HCT116 (cell line): ENCODE measurements around the gene LEKR1. TPM values are rescaled to one million over a fixed set of nuclear protein-coding genes. Genes with fewer than 3 reads are reported as not detected.

Source experiments
- CEBPB ChIP-seq: IDR thresholded peaks from 2 replicates; pipeline ENCODE4 v1.6.1; 2012; ENCODE audit warnings: low read depth
- CTCF ChIP-seq, 3 experiments: fragments of 200-600 bp in 1 of 3; sonication (generic) in 1 of 3; IDR thresholded peaks in 2 of 3; conservative IDR thresholded peaks in 1 of 3; 2 replicates each; pipeline ENCODE4 v1.5.1; 2012 to 2017; ENCODE audit warnings: low read depth in 2 of 3, low read length in 2 of 3, antibody characterized with exemption in 1 of 3, borderline replicate concordance in 1 of 3, control low read depth in 1 of 3, mild to moderate bottlenecking in 1 of 3, mixed read lengths in 1 of 3, mixed run types in 1 of 3, moderate library complexity in 1 of 3; ENCODE audit not compliant: insufficient read depth in 1 of 3
- EGR1 ChIP-seq: IDR thresholded peaks from 2 replicates; pipeline ENCODE4 v1.6.1; 2012; ENCODE audit warnings: low read depth
- ELF1 ChIP-seq: IDR thresholded peaks from 2 replicates; pipeline ENCODE4 v1.6.1; 2012; ENCODE audit warnings: low read depth, borderline replicate concordance
- EZH2 ChIP-seq: fragments of 200-600 bp; sonication (generic); IDR thresholded peaks from 2 replicates; pipeline ENCODE4 v1.6.1; 2017; ENCODE audit warnings: antibody characterized with exemption, mixed run types
- EZH2phosphoT487 ChIP-seq: fragments of 200-600 bp; IDR thresholded peaks from 2 replicates; pipeline ENCODE4 v1.6.1; 2018; ENCODE audit warnings: antibody characterized with exemption, borderline replicate concordance
- JUND ChIP-seq: IDR thresholded peaks from 2 replicates; pipeline ENCODE4 v1.6.1; 2012
- POLR2AphosphoS5 ChIP-seq: IDR thresholded peaks from 2 replicates; pipeline ENCODE4 v1.6.1; 2011; ENCODE audit warnings: mild to moderate bottlenecking, low read depth, low read length, moderate library complexity
- RAD21 ChIP-seq: IDR thresholded peaks from 2 replicates; pipeline ENCODE4 v1.6.1; 2012; ENCODE audit warnings: low read depth, mild to moderate bottlenecking
- REST ChIP-seq: IDR thresholded peaks from 2 replicates; pipeline ENCODE4 v1.6.1; 2012; ENCODE audit warnings: low read depth
- SIN3A ChIP-seq: IDR thresholded peaks from 2 replicates; pipeline ENCODE4 v1.6.1; 2012; ENCODE audit warnings: low read depth
- SP1 ChIP-seq: IDR thresholded peaks from 2 replicates; pipeline ENCODE4 v1.6.1; 2012; ENCODE audit warnings: low read depth
- SRF ChIP-seq: IDR thresholded peaks from 2 replicates; pipeline ENCODE4 v1.6.1; 2012; ENCODE audit warnings: low read depth
- ZFX ChIP-seq: fragments of 450-650 bp; IDR thresholded peaks from 2 replicates; pipeline ENCODE4 v1.6.1; 2017
- ZNF274 ChIP-seq: fragments of 200-500 bp; sonication (Bioruptor generic); IDR thresholded peaks from 2 replicates; pipeline ENCODE4 v1.6.1; 2014; ENCODE audit warnings: mild to moderate bottlenecking, low read depth, low read length, inconsistent platforms
- total RNA-seq: library from RNA; stranded (reverse); gene quantifications from one replicate; pipeline ENCODE4 v1.2.1, GENCODE V29; 2021; ENCODE audit not compliant: unreplicated experiment

LEKR1 gene
- total RNA-seq, 1 experiment from 2014 or later = 2.1 TPM

GRCh38 chr3:156788846-156789245 is 37.3 kb upstream of the LEKR1 start (continued):
- no peak for TF ChIP-seq REST
- no peak for TF ChIP-seq SRF
- TF ChIP-seq CTCF (IDR thresholded peaks at IDR 0.05 in 2 of 3, conservative IDR thresholded peaks at IDR 0.05 in 1 of 3; ENCODE audit: borderline replicate concordance in 1 of 3, insufficient read depth in 1 of 3, low read depth in 2 of 3, low read length in 2 of 3) = no peak
- TF ChIP-seq CEBPB = no peak
- TF ChIP-seq ZNF274 = no peak
- TF ChIP-seq EZH2 = no peak
- TF ChIP-seq EZH2phosphoT487 = no peak
- TF ChIP-seq SP1 = no peak
- no peak for TF ChIP-seq EGR1
- TF ChIP-seq POLR2AphosphoS5 = no peak
- TF ChIP-seq RAD21 = no peak
- TF ChIP-seq ZFX = no peak
- no peak for TF ChIP-seq SIN3A
- no peak for TF ChIP-seq JUND
- TF ChIP-seq ELF1 = no peak
